Gastroesophageal sphincter (tissue), 4 donors: Measurements from ENCODE around the gene RIMBP2. TPM values are rescaled to one million over a fixed set of nuclear protein-coding genes. Genes with fewer than 3 reads are reported as not detected.

Source experiments
- ATAC-seq: fragments of 150-250 bp; one replicate; pipeline ENCODE4 v1.9.1; 2016; ENCODE audit warnings: mild to moderate bottlenecking, moderate library complexity
- H3K27ac ChIP-seq, 4 donors: fragments of 200-600 bp; sonication (generic) in 3 of 4; 1 replicate in 3 of 4; 2 replicates in 1 of 4; pipeline ENCODE4 v1.5.1; 2016 to 2019
- H3K27me3 ChIP-seq: fragments of 200-600 bp; sonication (generic); one replicate; pipeline ENCODE4 v1.5.1; 2019
- H3K36me3 ChIP-seq, 2 donors: fragments of 200-600 bp; sonication (generic); one replicate each; pipeline ENCODE4 v1.5.1; 2019; ENCODE audit warnings: control low read depth in 1 of 2
- H3K4me1 ChIP-seq, 3 donors: fragments of 200-600 bp; sonication (generic); 1 replicate in 2 of 3; 2 replicates in 1 of 3; pipeline ENCODE4 v1.5.1; 2016 to 2019; ENCODE audit warnings: control low read depth in 2 of 3
- H3K4me3 ChIP-seq, 2 donors: fragments of 200-600 bp; sonication (generic); one replicate each; pipeline ENCODE4 v1.5.1; 2019; ENCODE audit warnings: mild to moderate bottlenecking in 1 of 2, moderate library complexity in 1 of 2
- H3K9me3 ChIP-seq, 3 donors: fragments of 200-600 bp; sonication (generic); one replicate each; pipeline ENCODE4 v1.5.1; 2017 to 2019; ENCODE audit warnings: control low read depth in 2 of 3
- CTCF ChIP-seq, 4 experiments: fragments of 200-600 bp in 2 of 4; fragments of 450-650 bp in 2 of 4; sonication (generic) in 1 of 4; IDR thresholded peaks; one replicate each; pipeline ENCODE4 v1.5.1; 2017 to 2019; ENCODE audit warnings: antibody characterized with exemption in 4 of 4, mild to moderate bottlenecking in 2 of 4, moderate library complexity in 2 of 4
- EP300 ChIP-seq: sonication (generic); formaldehyde crosslinking; IDR thresholded peaks from one replicate; pipeline ENCODE4 v1.6.1; 2017; ENCODE audit warnings: antibody characterized with exemption, mild to moderate bottlenecking
- POLR2A ChIP-seq, 2 donors: fragments of 450-650 bp; IDR thresholded peaks; one replicate each; pipeline ENCODE4 v1.6.1; 2017; ENCODE audit warnings: antibody characterized with exemption in 2 of 2, mild to moderate bottlenecking in 2 of 2, moderate library complexity in 1 of 2
- POLR2AphosphoS5 ChIP-seq: sonication (generic); formaldehyde crosslinking; IDR thresholded peaks from one replicate; pipeline ENCODE4 v1.6.1; 2017; ENCODE audit warnings: antibody characterized with exemption
- WGBS, 2 donors: methylation state at CpG; one replicate each; pipeline ENCODE4 v1.1.5; 2018; ENCODE audit warnings: low coverage in 1 of 2; 5-methylcytosine and 5-hydroxymethylcytosine counted together
- total RNA-seq, 4 donors: library from RNA; depleted of rRNA; stranded (reverse); fragments of >200 nt; gene quantifications; one replicate each; pipeline ENCODE4 v1.1.0, GENCODE V29; 2016

RIMBP2 gene
- total RNA-seq, 4 donors from 2014 or later: 0.42 to 1.1 (median 0.60) TPM

GRCh38 chr12:130621696-130622298 lies 94.3 kb downstream of the RIMBP2 start:
- no peak for ATAC-seq
- Histone ChIP-seq H3K9me3 (peaks cover 0 to 34% (median 0%) of the 10 kb centered on the region in 3 donors), H3K4me1 (no peaks in the 10 kb centered on the region), H3K27me3 (no peaks in the 10 kb centered on the region), H3K27ac (no peak overlapping the region), H3K4me3 (no peak overlapping the region), H3K36me3 (no peaks in the 10 kb centered on the region)
- 78 to 85% methylated on average over 12 of the region's 13 CpGs for WGBS, 2 donors
- TF ChIP-seq POLR2AphosphoS5: no peak
- no peak for TF ChIP-seq CTCF (IDR thresholded peaks at IDR 0.05)
- no peak for TF ChIP-seq EP300

DNA sequence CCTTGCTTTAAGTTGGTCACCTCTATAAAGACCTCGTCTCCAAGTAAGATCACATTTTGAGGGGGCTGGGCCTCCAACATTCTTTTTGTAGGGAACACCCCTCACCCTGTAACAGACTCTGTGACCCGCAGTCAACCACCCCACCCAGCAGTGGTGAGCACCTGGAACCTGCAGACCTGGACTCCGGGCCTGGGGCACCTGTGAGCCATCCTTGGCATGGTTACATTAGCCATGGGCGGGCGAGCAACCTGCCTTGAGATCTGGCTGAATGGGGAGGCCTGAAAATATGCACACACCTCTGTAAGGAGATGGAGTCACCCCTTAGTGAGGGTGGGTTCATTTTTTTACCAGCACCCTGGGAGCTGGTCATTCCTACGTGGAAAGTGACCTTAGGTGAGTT lies 95.3 kb downstream of the RIMBP2 start:
- Histone ChIP-seq H3K4me1 (no peaks in the 10 kb centered on the region), H3K27ac (no peak overlapping the region), H3K9me3 (peaks cover 0 to 34% (median 0%) of the 10 kb centered on the region in 3 donors), H3K36me3 (no peaks in the 10 kb centered on the region), H3K27me3 (no peaks in the 10 kb centered on the region), H3K4me3 (no peak overlapping the region)
- no peak for TF ChIP-seq POLR2A (IDR thresholded peaks at IDR 0.05)
- no peak for ATAC-seq
- WGBS, 2 donors: no CpG with 5 or more reads among the region's 6 CpGs

GRCh38 chr12:130620281-130620680 lies 95.8 kb downstream of the RIMBP2 start:
- no peak for TF ChIP-seq CTCF (IDR thresholded peaks at IDR 0.05)
- no peak for TF ChIP-seq POLR2A (IDR thresholded peaks at IDR 0.05)
- TF ChIP-seq EP300: no peak
- TF ChIP-seq POLR2AphosphoS5: no peak
- Histone ChIP-seq H3K27me3 (no peaks in the 10 kb centered on the region), H3K9me3 (peaks cover 0 to 34% (median 0%) of the 10 kb centered on the region in 3 donors), H3K36me3 (no peaks in the 10 kb centered on the region), H3K4me3 (no peak overlapping the region), H3K4me1 (no peaks in the 10 kb centered on the region), H3K27ac (no peak overlapping the region)
- 79 to 85% methylated on average over 3 to 4 of the region's 14 CpGs for WGBS, 2 donors
- no peak for ATAC-seq

DNA sequence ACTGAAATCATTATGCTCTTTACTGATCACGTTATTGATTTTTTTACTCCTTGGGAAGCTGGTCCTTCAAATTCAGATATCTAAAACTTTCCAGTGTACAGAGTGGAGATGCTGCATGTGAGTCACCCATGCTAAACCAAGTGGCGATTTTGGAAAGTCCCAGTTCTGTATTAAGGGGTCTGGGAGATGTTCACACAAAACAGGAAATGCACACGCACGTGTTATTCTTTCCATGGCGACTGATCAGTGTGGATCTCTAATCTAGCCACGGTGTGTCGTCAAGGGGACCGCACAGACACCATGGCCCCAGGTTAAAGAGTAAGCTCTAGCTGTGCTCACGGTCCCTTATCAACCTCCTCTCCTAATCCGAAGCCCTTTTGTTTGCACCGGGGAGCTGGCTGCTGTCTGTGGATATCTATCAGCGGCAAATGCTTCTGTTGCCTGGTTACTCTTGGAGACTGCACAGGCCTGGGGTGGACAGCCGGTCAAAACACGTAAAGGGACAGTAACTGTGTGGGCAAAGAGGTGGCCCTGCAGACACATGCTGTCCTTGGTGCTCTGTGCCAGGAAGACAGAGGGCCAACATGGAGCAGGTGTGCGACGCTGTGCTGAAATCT lies 96.6 kb downstream of the RIMBP2 start:
- Histone ChIP-seq H3K4me3 (no peak overlapping the region), H3K27me3 (no peaks in the 10 kb centered on the region), H3K9me3 (peaks cover 0 to 34% (median 0%) of the 10 kb centered on the region in 3 donors), H3K36me3 (no peaks in the 10 kb centered on the region), H3K27ac (no peak overlapping the region), H3K4me1 (no peaks in the 10 kb centered on the region)
- TF ChIP-seq POLR2A (IDR thresholded peaks at IDR 0.05) (no peak), CTCF (IDR thresholded peaks at IDR 0.05) (no peak), EP300 (no peak), POLR2AphosphoS5 (no peak)
- ATAC-seq: no peak
- WGBS, 2 donors: 56 to 81% methylated on average over 4 to 12 of the region's 16 CpGs

GRCh38 chr12:130617219-130617618 lies 98.9 kb downstream of the RIMBP2 start:
- Histone ChIP-seq H3K4me3 (no peak overlapping the region), H3K27me3 (peaks cover 12% of the 10 kb centered on the region), H3K27ac (no peak overlapping the region), H3K4me1 (no peaks in the 10 kb centered on the region), H3K36me3 (no peaks in the 10 kb centered on the region), H3K9me3 (peaks cover 0 to 19% (median 0%) of the 10 kb centered on the region in 3 donors)
- ATAC-seq: no peak
- 60% methylated on average over 1 of the region's 4 CpGs; no CpG with 5 or more reads in 1 of the 2 donors for WGBS, 2 donors
- no peak for TF ChIP-seq CTCF (IDR thresholded peaks at IDR 0.05)
- TF ChIP-seq POLR2A (IDR thresholded peaks at IDR 0.05): no peak
- TF ChIP-seq POLR2AphosphoS5: no peak
- TF ChIP-seq EP300: no peak
